ENCODE measurements around the gene NUDT1.

Gene NUDT1

DNA sequence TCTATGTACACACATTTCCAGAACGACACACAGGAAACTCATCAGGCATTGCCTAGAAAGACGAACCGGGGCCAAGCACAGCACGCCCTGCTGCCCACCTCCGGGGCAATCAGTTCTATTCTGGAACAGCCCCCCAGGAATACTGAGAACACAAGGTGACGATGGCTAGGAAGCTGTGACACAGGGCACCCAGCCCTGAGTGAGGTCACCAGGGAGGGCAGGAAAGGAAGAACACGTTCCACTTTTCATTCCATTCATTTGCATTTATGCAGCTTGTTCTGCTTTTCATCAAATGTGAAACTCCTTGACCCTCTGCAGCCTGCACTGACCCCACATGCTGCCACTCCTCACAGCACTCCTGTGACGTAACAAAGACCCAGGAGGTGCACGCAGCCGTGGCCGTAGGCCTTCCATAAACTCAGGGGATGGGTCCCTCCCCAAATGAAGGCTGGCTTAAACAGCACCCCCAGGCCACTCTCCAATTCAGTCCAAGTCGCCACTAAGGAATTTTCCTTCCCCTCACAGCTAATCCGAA lies 38.2 kb upstream of the NUDT1 start:
- Histone ChIP-seq H3K4me3 (no peak overlapping the region), H3K27ac (no peak overlapping the region)

- Histone ChIP-seq H3K4me3 (no peak overlapping the region), H3K27ac (no peak overlapping the region)
These were observed 37.6 kb upstream of the NUDT1 start for GRCh38 chr7:2204446-2204845.

- Histone ChIP-seq H3K27ac (no peak overlapping the region), H3K4me3 (no peak overlapping the region)
These were observed 36.8 kb upstream of the NUDT1 start for GRCh38 chr7:2205036-2205780.

DNA sequence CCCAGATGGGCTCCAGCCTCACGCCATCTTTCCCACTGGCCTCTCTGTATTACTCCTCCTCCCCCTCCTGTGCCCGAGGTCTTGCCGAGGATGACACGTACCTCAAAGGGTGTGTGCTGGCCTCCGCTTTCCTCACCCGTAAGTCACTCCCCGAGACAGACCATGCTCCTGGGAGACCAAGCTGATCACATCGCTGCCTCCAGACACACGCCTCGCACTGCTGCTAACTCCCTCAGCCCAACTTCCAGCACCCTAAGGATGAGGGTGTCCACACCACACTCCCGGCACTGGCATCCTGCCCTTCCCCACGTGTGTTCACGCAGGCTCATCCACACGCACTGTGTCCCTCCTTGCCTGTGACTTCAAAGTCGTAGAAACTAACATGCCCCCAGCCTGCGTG lies 33.3 kb upstream of the NUDT1 start:
- H3K27ac ChIP-seq: no peak overlapping the region
- no peak overlapping the region for H3K4me3 ChIP-seq

- Histone ChIP-seq H3K27ac (peak overlapping the region in 1 of 21 experiments; percentile 35), H3K4me3 (no peak overlapping the region)
These were observed 32.7 kb upstream of the NUDT1 start for GRCh38 chr7:2209146-2209960.

- Histone ChIP-seq H3K27ac (peak overlapping the region in 1 of 21 experiments; percentile 35), H3K4me3 (no peak overlapping the region)
These were observed 32.1 kb upstream of the NUDT1 start for GRCh38 chr7:2209961-2210323.

DNA sequence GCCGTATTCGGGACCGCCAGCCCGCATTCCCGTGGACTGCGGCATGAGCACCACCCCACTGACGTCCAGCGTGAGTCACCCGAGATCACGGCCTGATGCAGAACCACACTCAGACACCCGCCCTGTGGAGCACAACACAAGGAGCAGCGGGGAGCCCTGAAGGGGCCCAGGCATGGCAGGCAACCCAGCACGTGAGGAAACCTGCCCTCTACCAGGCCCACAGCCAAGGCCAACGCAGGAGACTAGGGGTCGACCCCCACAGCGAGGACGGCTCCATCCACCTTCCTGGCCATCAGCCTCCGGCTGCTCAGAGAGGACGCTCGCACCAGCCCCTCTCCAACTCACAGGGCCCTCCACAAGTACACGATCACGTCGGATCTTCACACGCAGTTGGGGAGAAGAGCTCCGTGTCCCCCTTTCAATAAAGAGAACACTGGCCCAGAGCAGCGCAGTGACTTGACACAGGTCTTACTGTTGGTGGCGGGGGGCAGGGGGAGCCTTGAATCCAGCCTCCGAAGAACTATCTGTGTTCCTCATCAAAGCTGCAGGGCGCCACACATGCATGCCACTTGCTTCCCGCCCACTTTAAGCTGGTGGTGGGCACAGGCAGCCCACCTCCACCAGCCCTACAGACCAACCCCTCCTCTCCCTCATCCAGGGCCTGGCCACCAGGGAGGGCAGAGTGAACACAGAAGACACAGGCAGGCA lies 31.3 kb upstream of the NUDT1 start:
- H3K4me3 ChIP-seq: no peak overlapping the region
- H3K27ac ChIP-seq: no peak overlapping the region

DNA sequence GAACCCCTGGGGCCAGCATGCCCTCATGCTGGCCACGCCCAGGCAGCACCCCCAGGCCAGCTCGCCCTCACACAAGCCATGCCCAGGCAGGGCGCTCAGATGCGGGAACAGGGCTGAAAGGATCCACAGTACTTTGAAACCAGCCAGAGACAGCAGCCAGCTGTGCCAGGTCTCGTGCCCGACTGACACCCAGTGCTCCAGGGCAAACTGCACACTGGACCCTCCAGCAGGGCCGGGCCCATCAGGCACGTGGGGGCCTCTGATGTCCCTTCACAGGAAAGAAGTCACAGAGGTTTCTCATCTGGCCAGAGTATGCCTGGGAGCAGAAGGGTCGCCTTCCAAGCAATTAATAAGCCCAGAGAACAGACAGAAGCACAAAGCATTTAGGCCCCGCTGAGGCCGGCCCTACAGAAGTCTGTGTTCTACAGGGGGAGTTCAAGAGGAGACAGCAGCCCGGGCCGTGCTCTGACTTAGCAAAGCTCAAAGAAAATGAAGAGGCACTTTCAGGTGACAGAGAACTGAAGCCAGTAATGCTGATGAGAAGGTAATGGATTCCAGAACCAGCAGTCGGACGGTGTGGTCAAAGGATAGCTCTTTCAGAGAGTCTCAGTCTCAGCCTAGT lies 30.7 kb upstream of the NUDT1 start:
- Histone ChIP-seq H3K27ac (no peak overlapping the region), H3K4me3 (no peak overlapping the region)

DNA sequence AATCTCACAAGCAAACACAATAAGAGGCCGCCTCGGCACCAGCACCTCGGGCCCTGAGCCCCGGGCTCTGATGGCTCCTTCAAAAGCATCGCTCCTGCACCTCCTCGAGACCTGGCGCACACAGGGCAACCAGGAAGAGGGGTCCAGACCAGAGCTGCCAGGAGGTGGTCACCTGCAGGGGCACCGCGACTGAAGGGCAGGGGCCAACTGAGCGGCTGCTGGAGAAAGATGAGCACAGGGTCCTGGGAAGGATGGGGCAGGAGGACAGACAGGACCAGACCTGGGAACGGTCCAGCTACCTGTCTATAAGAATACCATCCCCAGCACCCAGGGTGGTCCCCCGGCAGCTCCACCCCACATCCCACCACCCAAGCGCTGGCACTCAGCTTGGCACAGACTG lies 30.1 kb upstream of the NUDT1 start:
- Histone ChIP-seq H3K27ac (no peak overlapping the region), H3K4me3 (no peak overlapping the region)

DNA sequence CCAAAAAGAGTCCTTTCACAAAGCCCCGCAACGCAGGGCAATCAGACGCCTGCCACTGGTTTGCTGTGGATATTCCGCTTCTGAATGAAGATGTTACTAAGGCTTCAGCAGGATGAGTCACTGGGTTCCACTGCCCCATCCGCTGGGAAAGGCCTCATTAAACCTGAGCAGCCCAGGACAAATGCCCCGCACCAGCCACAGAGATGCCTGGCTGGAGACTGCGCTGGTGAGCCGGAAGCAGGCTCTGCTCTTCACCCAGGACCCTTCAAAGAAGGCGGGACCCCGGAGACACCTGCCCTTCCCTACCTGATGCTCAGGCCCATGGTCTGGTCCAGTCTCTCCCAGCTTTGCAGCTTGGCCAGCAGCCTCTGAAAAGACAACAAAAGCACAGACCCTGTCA lies 29.1 kb upstream of the NUDT1 start:
- Histone ChIP-seq H3K4me3 (no peak overlapping the region), H3K27ac (no peak overlapping the region)

- peak overlapping the region in 1 of 21 experiments; percentile 55 for H3K27ac ChIP-seq
- H3K4me3 ChIP-seq: no peak overlapping the region
These were observed 28.3 kb upstream of the NUDT1 start for GRCh38 chr7:2213551-2214215.

GRCh38 chr7:2214636-2215035 lies 27.4 kb upstream of the NUDT1 start:
- no peak overlapping the region for H3K4me3 ChIP-seq
- H3K27ac ChIP-seq: peak overlapping the region in 1 of 21 experiments; percentile 55

DNA sequence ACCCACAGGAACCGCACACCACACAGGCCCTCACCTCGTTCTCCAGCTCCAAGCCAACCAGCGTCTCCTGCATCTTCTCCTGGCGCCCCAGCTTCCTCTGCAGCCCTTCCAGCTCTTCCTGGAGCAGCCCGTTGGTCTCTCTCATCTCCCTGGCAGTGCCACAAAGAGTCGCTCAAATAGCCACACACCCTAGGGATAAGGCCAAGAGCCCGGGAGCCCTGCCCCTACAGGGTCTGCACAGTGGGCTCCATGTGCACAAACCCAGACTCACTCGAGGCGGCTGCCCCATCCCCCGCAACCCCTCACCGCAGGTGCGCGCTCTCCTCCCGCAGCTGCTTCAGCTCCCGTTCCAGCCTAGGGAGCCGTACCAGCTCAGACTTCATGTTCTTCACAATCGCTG lies 26.2 kb upstream of the NUDT1 start:
- Histone ChIP-seq H3K27ac (no peak overlapping the region), H3K4me3 (no peak overlapping the region)

DNA sequence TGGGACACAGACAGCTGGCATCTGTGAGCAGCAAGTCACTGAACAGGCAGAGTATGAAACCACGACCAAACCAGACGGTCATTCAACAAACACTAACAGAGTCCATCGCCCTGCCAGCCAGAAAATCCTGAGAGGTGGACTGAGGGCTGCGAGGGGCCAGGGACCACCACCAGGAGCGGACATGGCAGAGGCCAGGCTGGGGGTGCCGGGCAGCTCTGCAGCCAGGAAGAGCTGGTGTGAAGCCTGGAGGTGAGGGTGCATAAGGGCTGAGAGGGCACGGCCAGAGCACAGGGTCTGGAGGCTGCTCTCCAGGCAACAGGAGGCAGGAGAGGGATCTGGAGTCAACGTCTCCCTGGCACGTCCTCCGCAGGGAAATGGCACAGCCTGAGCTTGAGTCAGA lies 24.8 kb upstream of the NUDT1 start:
- no peak overlapping the region for H3K4me3 ChIP-seq
- no peak overlapping the region for H3K27ac ChIP-seq

DNA sequence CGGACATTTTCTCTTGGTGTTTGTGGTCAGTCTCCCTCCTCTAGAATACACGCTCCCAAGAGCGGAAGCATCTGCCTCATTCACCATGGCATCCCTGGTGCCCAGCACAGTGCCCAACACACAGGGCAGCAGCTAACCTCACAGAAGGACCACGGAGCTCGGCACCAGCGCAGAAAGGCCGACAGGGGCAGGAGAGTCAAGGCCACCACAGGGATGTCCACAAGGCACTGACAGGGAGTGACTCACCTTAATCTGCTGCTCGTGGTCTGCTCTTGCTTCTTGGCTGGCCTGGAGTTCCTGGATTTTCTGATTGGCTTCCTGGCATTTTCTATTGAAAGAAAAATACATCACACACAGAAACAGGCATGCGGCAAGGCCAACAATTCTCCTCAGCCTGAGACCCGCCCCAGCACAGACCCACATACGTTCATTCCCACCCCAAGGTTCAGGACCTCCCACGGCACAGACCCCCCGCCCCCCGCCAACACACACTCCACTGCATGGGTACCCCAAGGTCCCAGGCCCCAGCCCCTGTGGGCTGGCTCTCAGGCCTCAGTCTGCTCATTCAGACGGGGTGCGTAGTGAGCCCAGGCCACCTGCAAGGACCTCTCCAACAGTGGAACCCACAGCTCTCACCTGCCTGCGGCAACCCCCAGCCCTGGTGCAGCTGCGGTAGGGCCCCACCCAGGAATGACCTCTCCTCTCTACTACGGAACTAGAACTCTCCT lies 24.1 kb upstream of the NUDT1 start:
- Histone ChIP-seq H3K4me3 (no peak overlapping the region), H3K27ac (no peak overlapping the region)

- Histone ChIP-seq H3K27ac (no peak overlapping the region), H3K4me3 (no peak overlapping the region)
These were observed 23.6 kb upstream of the NUDT1 start for GRCh38 chr7:2218444-2218785.

GRCh38 chr7:2219136-2219535 lies 22.9 kb upstream of the NUDT1 start:
- H3K4me3 ChIP-seq: no peak overlapping the region
- H3K27ac ChIP-seq: no peak overlapping the region

DNA sequence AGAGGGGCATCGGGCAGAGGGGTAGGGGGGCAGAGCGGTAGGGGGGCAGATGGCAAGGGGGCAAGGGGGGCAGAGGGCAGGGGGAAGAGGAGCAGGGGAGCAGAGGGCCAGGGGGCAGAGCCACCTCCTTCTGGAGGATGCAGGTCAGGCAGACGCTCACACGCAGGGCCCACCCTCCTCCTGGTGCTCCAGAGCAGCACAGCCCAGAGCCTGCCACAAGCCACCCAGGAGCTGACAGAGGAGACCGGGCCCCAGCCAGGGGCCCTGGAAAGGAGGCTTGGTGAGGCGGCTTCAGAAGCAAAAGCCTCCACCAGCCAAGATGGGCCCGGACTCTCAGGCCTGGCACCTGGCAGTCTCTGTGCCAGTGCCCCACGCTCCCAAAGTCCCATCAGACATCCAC lies 22.4 kb upstream of the NUDT1 start:
- Histone ChIP-seq H3K4me3 (no peak overlapping the region), H3K27ac (no peak overlapping the region)

DNA sequence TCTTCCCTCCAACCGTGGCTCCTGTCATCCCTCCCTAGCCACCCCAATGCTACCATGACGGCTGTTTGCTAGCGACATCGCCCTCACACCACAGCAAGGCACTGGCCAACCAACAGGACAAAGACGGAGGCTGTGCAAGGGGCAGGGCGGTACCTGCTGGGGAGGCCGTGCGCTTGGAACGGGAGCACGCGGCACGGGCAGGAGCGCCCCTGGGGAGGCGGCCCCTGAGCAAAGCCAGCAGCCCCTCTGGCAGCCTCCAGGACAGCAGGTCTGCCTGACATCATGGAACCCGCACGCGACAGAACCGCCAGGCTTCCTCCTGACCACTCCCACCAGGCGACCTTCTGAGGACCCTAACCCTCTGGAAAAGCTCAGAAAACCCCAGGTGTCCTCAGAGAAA lies 22.0 kb upstream of the NUDT1 start:
- Histone ChIP-seq H3K4me3 (no peak overlapping the region), H3K27ac (no peak overlapping the region)
